Measurements from ENCODE around the gene PARP6.

PARP6 gene

DNA sequence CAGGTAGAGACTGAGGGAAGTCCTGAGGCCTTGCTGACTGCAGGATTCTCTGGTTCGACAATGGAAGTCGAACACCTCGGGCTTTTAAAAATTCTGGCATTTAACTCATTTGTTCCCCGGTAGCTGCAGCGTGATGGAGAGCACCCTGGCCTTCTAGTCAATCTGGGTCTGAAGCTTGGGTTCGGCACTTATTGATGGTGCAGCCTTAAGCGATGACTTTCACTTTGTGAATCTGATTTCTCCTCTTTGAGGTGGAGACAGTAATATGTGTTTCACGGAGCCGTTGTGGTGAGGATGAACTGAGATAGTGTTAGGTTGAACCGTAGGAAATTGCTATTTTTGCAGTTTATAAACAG, 621 bp upstream of the PARP6 start:
- in situ Hi-C loops (cut with HindIII; ENCODE audit: low pct_ligation_motif_present, low sequenced_read_pairs), result no loop called here
- peak overlapping the region; percentile 88 for H3K4me3 ChIP-seq (ENCODE audit: low read depth, low read length)
- TF ChIP-seq, protein P1, sequence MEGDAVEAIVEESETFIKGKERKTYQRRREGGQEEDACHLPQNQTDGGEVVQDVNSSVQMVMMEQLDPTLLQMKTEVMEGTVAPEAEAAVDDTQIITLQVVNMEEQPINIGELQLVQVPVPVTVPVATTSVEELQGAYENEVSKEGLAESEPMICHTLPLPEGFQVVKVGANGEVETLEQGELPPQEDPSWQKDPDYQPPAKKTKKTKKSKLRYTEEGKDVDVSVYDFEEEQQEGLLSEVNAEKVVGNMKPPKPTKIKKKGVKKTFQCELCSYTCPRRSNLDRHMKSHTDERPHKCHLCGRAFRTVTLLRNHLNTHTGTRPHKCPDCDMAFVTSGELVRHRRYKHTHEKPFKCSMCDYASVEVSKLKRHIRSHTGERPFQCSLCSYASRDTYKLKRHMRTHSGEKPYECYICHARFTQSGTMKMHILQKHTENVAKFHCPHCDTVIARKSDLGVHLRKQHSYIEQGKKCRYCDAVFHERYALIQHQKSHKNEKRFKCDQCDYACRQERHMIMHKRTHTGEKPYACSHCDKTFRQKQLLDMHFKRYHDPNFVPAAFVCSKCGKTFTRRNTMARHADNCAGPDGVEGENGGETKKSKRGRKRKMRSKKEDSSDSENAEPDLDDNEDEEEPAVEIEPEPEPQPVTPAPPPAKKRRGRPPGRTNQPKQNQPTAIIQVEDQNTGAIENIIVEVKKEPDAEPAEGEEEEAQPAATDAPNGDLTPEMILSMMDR (IDR thresholded peaks at IDR 0.05; ENCODE audit: low read depth, low read length, missing control alignments), result no peak
- no peak overlapping the region for H3K27ac ChIP-seq
- no peak for DNase-seq
- H3K27me3 ChIP-seq (replicated peaks), result no peaks in the 10 kb centered on the region
- peaks cover 4% of the 10 kb centered on the region for H3K36me3 ChIP-seq (replicated peaks)

DNA sequence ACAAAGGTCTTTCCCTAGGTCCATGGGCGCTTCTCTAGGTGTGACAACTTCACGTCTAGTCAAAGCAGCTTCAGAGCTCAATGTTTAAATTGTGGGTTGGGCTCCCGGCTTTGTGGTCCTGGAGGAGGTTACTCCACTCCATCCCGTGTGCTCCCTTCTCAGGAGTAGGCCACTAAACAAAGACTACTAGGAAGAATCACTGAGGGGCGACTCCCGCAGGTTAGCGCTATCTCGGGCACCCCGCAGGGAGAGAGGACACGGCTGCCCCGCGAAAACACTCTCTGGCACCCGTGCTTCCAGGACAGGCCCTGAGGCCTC, 500 bp downstream of the PARP6 start:
- TF ChIP-seq, protein P1 (IDR thresholded peaks at IDR 0.05; ENCODE audit: low read depth, low read length, missing control alignments), result no peak
- Histone ChIP-seq H3K36me3 (replicated peaks) (peaks cover 9% of the 10 kb centered on the region), H3K27ac (peak overlapping the region; percentile 55), H3K4me3 (ENCODE audit: low read depth, low read length) (peak overlapping the region; percentile 88), H3K27me3 (replicated peaks) (no peaks in the 10 kb centered on the region)
- in situ Hi-C loops (cut with HindIII; ENCODE audit: low pct_ligation_motif_present, low sequenced_read_pairs), result no loop called here
- peak; percentile 2 for DNase-seq

DNA sequence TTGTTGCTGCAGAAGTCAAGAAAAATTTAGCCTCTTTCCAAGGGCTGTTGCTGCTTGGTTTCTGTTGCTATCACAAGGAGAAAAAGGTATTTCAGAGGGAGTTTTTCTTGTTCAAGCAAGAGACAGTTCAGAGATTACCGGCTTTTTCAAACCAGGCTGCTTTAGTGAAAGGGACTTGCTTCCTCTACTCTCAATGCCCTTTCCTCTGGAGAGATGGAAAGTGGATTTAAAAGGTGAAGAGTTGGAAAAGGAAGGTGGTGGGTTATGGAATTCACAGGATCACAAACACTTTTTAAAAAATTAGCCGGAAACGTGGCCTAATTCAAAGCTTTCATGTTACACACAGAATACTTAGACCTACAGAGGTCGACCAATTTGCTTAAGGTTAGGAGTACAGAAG, 1.1 kb downstream of the PARP6 start:
- H3K27ac ChIP-seq, result no peak overlapping the region
- in situ Hi-C loops (cut with HindIII; ENCODE audit: low pct_ligation_motif_present, low sequenced_read_pairs), result no loop called here
- no peaks in the 10 kb centered on the region for H3K27me3 ChIP-seq (replicated peaks)
- peak overlapping the region; percentile 88 for H3K4me3 ChIP-seq (ENCODE audit: low read depth, low read length)
- peaks cover 16% of the 10 kb centered on the region for H3K36me3 ChIP-seq (replicated peaks)
- no peak for DNase-seq
- TF ChIP-seq, protein P1 (IDR thresholded peaks at IDR 0.05; ENCODE audit: low read depth, low read length, missing control alignments), result no peak

DNA sequence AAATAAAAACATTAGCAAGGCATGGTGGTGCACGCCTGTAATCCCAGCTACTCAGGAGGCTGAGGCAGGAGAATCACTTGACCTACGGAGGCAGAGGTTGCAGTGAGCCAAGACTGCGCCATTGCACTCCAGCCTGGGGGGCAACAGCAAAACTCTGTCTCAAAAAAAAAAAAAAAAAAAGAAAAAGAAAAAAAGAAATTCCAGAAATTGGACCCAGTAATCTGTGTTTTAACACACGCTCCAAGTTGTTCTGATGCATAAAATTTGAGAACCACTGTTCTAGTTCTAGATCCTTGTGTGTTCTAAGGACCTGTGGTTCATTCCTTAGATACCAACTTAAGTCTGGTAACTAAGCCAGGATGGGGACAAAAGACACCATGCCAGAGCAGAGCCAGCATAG, 2.6 kb downstream of the PARP6 start:
- TF ChIP-seq, protein P1 (IDR thresholded peaks at IDR 0.05; ENCODE audit: low read depth, low read length, missing control alignments), result no peak
- Histone ChIP-seq H3K27ac (no peak overlapping the region), H3K4me3 (ENCODE audit: low read depth, low read length) (no peak overlapping the region), H3K27me3 (replicated peaks) (no peaks in the 10 kb centered on the region), H3K36me3 (replicated peaks) (peaks cover 29% of the 10 kb centered on the region)
- in situ Hi-C loops (cut with HindIII; ENCODE audit: low pct_ligation_motif_present, low sequenced_read_pairs), result no loop called here
- DNase-seq, result no peak

DNA sequence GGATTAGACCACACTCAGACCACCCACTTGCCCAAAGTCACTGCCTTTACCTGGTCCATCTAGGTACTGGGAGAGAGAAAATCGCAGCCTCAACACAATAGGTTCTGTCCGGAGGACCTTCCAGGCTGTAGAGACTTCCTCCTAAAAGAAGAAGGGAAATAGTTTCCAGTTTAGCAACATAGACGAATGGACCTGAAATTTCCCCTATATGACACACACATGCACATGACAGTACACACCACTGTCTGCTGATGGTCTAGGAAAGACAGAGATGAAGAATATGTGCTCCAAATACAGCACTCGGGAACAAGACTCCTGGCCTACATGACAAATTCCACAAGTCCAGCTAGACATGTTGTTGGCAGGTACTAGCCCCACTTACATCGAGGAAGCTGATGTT, 7.3 kb downstream of the PARP6 start:
- Histone ChIP-seq H3K27ac (no peak overlapping the region), H3K4me3 (ENCODE audit: low read depth, low read length) (no peak overlapping the region), H3K36me3 (replicated peaks) (peaks cover 70% of the 10 kb centered on the region), H3K27me3 (replicated peaks) (no peaks in the 10 kb centered on the region)
- no peak for DNase-seq
- TF ChIP-seq, protein P1 (IDR thresholded peaks at IDR 0.05; ENCODE audit: low read depth, low read length, missing control alignments), result no peak
- in situ Hi-C loops (cut with HindIII; ENCODE audit: low pct_ligation_motif_present, low sequenced_read_pairs), result no loop called here

DNA sequence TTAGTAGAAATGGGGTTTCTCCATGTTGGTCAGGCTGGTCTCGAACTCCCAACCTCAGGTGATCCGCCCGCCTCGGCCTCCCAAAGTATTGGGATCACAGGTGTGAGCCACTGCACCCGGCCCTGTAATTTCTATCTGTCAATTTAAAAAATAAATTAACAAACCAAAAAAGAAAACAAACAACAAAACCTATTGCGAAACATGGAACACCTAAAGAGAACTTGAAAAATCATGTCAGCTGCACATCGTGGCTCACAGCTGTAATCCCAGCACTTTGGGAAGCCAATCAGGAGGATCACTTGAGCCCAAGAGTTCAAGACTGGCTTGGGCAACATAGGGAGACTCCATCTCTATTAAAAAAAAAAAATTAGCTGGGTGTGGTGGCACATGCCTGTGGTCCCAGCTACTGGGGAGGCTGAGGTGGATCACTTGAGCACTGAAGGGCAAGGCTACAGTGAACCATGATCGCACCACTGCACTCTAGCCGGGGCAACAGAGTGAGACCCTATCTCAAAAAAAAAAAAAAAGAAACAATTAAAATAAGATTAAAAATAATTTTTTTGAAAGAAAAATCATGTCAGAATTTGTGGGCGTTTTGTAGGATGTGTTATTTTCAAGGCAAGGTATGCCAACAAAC, 19.6 kb downstream of the PARP6 start:
- H3K27me3 ChIP-seq (replicated peaks), result no peaks in the 10 kb centered on the region
- no peak overlapping the region for H3K4me3 ChIP-seq (ENCODE audit: low read depth, low read length)
- H3K27ac ChIP-seq, result no peak overlapping the region
- H3K36me3 ChIP-seq (replicated peaks), result peaks cover 65% of the 10 kb centered on the region
- TF ChIP-seq, protein P1 (IDR thresholded peaks at IDR 0.05; ENCODE audit: low read depth, low read length, missing control alignments), result no peak
- no peak for DNase-seq
- in situ Hi-C loops (cut with HindIII; ENCODE audit: low pct_ligation_motif_present, low sequenced_read_pairs), result no loop called here

Data from brain microvascular endothelial cell (primary cell).